Glomerular visceral epithelial cell (primary cell): ENCODE measurements around the gene TIMP3.

Experiments used
- DNase-seq: peaks from one replicate; pipeline ENCODE4 v3.0.0-alpha.2; 2016; ENCODE audit errors: extremely low spot score

TIMP3 gene

DNA sequence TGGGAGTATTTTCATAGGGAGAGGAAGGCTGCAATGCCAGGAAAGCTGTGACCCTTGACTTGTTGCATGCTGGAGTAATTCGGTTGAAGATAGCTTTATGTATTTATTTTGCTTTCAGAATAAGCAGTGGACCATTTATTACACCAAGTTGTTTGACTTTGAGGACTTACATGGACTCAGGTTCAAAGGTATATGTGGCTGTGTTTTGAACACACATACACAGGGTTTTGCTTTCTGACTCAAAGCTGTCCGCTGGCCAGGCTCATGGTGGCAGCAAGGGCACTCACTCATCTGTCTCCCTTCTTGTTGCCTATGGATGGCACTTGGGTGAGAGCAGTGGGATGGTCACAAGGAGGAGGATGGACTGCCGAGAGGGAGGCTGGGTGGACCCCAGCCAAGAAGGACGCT, 6.5 kb downstream of the TIMP3 start:
- DNase-seq, result no peak

- no peak for DNase-seq
These were observed 8.5 kb downstream of the TIMP3 start for GRCh38 chr22:32809786-32810554.

- DNase-seq, result no peak
These were observed 9.1 kb downstream of the TIMP3 start for GRCh38 chr22:32810555-32811133.

- DNase-seq, result no peak
These were observed 10.5 kb downstream of the TIMP3 start for GRCh38 chr22:32811788-32812545.

DNA sequence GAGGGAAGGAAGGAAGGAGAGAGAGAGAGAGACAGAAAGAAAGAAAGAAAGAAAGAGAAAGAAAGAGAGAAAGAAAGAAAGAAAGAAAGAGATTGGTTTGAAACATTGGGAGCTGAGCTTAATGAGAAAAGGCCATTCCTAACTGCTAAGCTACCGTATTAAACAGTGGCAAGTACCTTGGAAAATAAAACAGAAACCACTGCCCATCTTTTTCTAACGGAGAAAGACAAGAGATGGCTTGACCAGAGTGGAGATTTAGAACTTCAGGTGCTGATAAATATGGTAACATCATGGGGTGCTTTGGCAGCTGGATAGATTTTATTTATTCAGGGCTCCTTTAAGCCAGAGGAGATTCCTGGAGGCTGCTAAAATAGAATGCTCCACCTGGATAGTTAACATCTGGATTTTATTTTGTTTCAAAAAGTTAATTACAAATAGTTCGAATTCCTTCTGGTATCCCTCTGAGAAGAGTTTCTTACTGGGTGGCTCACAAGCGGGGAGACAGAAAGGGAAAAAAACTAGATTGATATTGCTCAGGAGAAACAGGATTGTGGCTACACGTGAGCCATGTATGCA, 12.9 kb downstream of the TIMP3 start:
- DNase-seq, result no peak

GRCh38 chr22:32815059-32815458, 13.6 kb downstream of the TIMP3 start:
- no peak for DNase-seq

- DNase-seq, result no peak
These were observed 14.4 kb downstream of the TIMP3 start for GRCh38 chr22:32815943-32816342.

DNA sequence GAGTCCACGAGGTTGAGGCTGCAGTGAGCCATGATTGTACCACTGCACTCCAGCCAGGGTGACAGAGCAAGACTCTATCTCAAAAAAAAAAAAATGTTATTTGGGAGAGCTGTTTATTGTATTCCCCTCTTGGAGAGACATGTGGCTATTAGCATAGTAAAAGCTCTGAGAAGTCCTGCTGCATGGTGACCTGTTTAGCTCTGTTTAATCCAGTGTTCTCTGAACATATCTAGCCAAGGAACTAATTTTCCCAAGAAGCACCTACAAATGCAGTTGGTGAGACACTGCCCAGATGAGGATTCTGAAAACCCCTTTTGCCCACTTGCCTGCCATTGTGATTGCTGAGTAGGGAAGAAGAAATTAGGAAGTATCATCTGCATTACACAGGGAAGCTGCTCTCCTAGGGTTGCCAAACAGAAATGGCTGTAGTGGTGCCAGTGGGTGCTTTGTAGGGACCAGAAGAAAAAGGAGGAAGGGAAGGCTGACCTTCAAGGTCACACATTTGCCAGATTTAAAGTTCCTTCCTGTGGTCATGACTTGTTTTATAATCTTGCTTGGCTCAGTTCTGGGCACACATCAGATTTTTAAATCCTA, 15.7 kb downstream of the TIMP3 start:
- DNase-seq, result no peak

DNA sequence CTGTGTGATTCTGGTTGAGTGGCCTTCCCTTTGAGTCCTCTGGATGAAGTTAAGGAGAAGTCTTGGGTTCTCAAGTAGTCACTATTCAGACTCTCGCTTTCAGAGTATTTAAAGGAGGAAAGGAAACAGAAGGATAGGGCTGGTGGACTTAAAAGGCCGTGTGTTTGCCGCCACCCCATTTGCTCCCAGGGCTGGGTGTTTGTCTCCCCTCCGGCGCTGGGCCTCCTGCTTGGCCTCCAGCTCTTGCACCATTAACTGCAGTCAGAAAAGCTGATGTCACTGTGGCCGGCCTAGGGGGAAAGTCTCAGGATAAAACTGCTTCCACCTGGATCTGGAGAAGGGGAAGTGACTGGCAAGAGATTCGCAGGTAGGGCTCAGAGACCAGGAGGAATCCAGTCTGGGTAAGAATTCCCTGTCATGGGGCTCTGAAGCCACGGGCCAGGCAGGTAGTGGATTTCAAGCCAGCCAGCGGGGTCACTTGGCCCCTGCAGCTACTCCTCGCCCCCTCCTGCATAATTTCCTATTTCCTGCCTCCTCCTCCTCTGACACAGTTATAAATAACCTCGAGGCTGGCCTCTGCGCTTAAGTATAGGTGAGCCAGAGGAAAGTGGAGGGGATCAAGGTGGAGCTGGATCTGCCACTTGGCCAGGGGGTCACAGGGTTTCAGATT, 17.1 kb downstream of the TIMP3 start:
- no peak for DNase-seq

- no peak for DNase-seq
These were observed 17.6 kb downstream of the TIMP3 start for GRCh38 chr22:32819120-32819519.

DNA sequence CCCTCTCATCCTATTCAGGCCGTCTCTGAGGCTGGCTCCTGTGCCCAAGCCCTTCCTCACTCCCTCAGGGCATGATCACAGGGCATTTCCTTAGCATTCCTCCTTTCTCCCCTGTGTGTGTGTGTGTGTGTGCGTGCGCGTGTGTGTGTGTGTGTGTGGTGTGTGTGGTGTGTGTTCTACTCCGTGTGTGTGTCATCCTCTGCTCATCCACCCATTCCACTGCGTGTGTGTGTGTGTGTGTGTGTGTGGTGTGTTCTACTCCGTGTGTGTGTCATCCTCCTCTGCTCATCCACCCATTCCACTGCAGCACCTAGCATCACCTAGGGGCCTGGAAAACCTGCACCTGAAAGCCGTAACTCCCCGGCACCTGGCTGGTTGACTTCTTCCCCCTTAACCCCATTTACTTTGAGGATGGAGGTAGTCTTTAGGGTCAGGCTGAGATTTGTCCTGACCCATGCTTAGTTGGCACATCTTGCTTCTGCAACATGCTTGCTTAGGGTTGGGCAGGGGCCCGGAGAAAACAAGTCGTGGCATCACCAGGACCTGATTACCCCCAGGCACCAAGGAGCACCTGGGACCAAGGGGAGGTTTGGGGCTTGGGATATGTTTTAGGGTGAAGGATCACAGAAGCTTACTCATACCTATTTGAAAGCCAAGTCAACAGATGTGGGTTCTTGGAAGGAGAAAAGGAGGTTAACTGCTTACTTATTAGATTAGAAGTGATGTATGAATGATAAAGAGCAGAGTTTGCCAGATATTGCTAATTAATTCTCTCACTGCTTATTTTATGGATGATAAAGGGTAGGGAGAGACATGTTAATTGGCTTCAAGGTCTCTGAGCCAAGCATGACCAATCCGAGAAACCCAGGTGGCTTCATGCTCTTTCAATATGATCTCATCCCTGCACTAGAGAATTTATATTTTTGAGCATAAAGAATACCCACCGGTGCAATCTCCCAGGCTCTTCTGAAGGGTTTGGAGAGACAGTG, 18.9 kb downstream of the TIMP3 start:
- DNase-seq, result no peak

DNA sequence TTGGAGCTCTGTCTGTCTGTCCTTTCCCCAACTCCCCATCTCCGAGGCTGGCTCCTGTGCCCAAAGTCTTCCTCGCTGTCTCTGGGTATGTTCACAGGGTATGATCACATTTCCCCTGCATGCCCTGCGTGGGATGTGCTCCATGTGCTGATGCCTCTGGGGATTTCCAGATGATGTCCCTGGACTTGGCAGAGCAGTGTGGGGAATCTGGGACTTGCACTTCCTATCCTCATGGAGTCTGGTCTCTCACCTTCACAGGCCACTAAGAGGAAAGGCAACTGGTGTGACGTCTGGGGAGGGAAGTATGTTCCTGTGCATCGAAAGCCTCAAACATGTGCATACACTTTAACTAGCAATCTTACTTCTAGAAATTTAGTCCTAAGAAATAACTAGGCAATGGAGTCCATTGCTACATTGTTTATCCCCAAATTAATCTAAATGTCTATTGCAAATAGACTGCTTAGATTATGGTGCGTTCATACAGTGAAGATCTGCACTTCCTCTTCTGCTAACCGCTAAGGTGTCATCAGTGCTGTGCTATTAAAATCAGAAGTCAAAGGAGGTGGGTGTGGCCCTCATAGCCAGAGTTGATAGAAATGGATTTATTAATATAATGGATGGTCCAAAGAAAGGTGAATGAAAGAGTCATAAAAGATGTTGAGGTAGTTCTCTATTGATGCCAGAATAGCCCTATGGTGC, 20.8 kb downstream of the TIMP3 start:
- no peak for DNase-seq

- peak; percentile 3 for DNase-seq
These were observed 21.7 kb downstream of the TIMP3 start for GRCh38 chr22:32823024-32823730.

- DNase-seq, result no peak
These were observed 23.2 kb downstream of the TIMP3 start for GRCh38 chr22:32824531-32825312.

DNA sequence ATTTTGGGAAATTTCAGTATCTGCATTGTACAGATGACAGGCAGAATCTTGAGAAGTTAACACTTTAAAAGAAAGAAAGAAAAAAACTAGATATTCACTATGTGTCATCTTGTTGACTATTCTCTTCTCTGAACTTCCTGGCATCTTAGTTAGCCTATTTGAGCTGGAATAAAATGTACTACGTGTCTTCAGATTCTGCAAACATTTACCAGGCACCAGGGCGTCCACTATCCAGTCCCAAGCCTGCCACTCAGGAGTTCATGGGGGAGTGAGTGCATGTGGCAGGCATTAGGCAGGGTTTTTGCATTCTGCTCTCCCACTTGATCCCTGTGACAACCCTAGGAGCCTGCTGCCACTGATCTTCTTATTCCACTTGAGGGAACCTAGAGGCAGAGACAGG, 25.0 kb downstream of the TIMP3 start:
- no peak for DNase-seq

DNA sequence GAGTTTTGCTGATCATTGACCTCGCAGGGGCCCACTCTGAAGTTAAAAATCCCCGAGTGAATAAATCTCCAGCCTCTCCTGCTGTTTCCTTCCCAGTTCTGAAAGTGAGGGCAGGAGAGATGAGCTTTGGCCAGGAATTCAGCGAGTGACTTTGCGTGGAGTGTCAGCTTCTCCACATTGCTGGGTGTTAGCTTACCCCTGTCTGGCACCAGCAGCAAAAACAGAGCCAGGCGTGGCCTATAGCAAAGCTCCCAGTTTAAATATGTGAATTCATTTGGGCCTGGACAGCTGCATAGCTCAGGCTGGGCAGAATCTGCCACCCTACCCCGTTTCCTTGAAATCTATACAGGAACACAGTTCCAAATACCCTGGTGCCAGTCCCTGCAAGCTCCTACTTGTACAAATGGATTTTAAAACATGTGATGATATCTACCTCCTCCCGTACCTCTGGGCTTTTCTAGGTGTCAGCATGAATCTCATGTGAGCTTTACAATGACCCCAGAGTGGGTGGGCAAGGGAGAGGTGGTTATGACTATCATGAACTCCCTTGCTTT, 25.6 kb downstream of the TIMP3 start:
- DNase-seq, result no peak

DNA sequence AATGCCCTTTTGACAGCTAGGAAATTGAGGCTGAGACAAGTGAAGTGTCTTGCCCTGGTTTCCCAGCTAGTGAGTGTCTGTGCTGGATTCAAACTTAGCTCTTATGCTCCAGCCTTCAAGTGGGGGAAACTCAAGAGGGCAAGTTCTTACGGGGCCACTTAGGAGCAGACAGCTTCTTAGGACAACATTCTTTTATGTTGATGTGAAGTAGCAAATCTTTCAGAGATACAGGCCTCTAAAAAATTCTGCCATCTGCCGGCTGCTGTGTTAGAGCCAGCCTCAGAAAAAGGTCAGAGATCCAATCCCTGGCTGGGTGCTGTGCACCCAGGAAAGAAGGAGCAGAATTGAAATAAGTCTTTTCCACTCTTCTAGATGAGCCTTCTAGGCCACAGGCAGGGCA, 26.6 kb downstream of the TIMP3 start:
- DNase-seq, result no peak

- no peak for DNase-seq
These were observed 27.1 kb downstream of the TIMP3 start for GRCh38 chr22:32828561-32828960.
